B cell (primary cell): ENCODE measurements around the gene MBNL2.

Experiments
- CTCF ChIP-seq: fragments of 200-600 bp; IDR thresholded peaks from one replicate; pipeline ENCODE4 v1.8.0; 2022; ENCODE audit warnings: antibody characterized with exemption, mild to moderate bottlenecking
- EZH2 ChIP-seq: IDR thresholded peaks from 2 replicates; pipeline ENCODE4 v1.6.1; 2012; ENCODE audit warnings: borderline replicate concordance, low read depth, mild to moderate bottlenecking, moderate library complexity, low read length; ENCODE audit not compliant: insufficient read depth, poor library complexity, severe bottlenecking

GRCh38 chr13:97335488-97336134 lies 113.5 kb downstream of the MBNL2 start:
- no peak for TF ChIP-seq CTCF
- TF ChIP-seq EZH2: no peak
